Stimulated activated CD4-positive, alpha-beta T cell treated with anti-CD3 and anti-CD28 coated beads, Interleukin-15, amount 100 ng/mL, for 48 hours (primary cell): ENCODE measurements around the gene ADAT1.

ENCODE experiments used
- DNase-seq, 2 donors: peaks; one replicate each; pipeline ENCODE4 v3.0.0-alpha.2; 2020; ENCODE audit warnings: low read depth in 2 of 2

The ADAT1 gene

DNA sequence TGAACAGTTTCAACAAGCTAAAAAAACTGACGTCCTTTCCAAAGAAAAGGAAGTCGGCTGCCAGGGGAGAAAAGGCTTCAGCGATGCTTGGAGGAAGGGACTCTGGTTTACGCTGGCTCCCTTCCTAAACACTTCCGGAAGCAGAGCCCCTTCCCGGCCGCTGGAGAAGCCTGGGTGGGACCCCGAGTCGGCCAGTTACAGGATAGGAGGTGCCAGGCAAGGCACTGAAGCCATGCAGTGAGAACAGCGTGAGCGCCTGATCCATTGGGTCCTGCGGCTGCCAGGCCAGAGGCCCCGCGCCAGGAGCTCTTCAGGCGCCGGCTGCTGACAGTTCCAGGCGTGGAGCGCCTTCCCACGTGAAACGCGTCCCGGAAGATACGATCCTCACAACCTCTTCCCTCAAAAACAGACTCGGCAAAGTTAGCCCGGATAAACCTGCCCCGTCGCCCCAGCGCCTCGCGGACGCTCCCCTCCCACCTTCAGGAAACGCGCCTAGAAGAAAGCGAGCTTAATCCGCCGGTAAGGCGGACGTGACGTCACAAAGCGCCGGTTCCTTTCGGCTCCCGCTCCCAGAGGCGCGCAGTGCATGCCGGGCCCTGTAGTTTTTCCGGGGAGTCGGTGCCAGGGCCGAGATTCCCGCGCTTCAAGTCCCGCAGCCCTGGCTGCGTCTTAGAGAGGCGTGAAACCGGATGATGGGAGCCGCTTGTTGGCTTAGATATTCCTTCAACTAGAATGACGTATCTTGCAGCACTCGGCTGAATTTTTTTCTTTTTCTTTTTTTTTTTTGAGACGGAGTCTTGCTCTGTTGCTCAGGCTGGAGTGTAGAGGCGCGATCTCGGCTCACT, at the start of gene ADAT1:
Gene ADAT1, minus strand, starts transcription at position 521 of the 845 bp plus-strand sequence. CDS start 2,482 bp downstream, outside the sequence.
- peak; percentile 97 to 98 for DNase-seq

DNA sequence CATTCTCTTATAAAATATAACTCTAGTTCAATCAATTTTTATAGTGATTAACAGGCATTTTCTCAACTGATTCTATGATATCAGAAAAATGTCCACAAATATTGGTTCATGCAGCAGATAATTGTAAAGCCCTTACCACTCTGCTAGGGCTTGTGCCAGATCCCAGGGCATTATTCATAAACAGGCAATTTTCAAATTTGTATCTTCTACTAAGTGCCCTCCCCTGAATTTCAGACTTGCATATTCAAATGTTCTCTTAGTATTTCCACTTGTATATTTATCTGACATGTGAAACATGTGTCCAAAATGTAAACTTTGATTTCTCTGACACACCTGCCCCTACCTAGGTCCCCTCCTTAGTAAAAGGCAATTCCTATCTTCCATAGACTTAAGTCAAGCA, 44.4 kb upstream of the ADAT1 start:
- DNase-seq = no peak

GRCh38 chr16:75660726-75661302, 37.7 kb upstream of the ADAT1 start:
- DNase-seq = no peak

DNA sequence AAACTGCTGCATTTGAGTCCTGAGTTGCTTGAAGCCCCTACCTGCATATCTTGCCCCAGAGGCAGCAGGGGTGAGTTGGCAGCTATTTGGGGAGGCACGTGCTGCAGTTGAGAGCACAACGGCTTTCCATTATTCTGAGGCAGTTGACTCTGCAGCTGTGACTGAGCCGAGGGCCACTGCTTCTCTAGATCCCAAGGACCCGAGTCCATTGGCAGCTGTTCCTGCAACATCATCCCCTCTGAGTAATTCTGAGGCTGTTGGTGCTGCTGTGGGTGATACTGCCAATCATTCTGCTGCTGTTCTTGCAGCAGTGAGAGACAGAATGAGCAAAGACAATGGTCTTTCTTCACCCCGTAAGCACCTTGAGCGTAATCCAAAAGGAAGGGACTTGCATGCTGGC, 37.2 kb upstream of the ADAT1 start:
- DNase-seq = no peak

GRCh38 chr16:75658175-75658574, 35.1 kb upstream of the ADAT1 start:
- DNase-seq = no peak

GRCh38 chr16:75653922-75654321, 30.8 kb upstream of the ADAT1 start:
- no peak for DNase-seq

DNA sequence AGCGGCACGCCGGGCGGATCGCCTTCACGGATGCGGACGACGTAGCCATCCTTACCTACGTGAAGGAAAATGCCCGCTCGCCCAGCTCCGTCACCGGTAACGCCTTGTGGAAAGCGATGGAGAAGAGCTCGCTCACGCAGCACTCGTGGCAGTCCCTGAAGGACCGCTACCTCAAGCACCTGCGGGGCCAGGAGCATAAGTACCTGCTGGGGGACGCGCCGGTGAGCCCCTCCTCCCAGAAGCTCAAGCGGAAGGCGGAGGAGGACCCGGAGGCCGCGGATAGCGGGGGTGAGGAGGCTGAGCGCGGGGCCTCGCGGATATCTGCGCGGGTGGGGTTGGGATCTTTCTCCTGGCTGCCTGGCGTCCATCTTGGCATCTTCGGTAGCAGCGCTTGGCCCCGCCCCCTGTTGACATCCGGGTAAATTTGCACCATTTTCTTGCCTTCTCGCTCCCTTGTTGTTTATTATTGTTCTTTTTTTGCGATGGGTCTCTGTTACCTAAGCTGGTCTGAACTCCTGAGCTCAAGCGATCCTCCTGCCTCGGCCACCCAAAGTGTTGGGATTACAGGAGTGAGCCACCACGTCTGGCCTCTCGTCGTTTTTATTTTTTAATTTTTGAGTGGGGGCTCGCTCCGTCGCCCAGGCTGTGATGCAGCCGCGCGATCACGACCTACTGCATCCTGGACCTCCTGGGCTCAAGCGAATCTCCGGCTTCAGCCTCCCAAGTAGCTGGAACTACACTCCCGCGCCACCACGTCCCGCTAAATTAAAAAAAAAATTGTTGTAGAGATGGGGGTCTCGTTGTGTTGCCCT, 25.4 kb upstream of the ADAT1 start:
- DNase-seq = peak; percentile 65 to 81

DNA sequence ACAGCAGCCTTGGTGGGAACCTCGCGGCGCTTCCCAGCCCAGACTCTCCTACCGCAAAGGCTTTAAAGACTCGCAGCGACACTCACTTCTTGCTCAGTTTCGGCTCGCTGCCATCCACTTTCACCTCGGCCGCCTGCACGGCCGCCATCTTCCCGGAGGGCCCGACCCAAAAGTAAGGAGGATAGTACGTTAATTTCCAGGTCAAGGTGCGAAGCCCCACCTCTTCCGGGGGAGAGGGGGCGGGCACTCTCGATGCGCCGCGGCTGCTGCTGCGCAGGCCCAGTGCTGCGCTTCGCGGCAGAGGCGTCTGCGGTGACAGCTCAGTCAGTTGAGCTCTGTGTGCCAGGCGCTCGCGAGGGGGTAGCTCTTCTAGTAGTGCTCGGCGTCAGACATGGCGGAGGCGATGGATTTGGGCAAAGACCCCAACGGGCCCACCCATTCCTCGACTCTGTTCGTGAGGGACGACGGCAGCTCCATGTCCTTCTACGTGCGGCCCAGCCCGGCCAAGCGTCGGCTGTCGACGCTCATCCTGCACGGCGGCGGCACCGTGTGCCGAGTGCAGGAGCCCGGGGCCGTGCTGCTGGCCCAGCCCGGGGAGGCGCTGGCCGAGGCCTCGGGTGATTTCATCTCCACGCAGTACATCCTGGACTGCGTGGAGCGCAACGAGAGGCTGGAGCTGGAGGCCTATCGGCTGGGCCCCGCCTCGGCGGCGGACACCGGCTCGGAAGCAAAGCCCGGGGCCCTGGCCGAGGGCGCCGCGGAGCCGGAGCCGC, 24.6 kb upstream of the ADAT1 start, which contains the start of the genes KARS1 and TERF2IP:
Gene KARS1, minus strand, starts transcription at position 174 of the 773 bp plus-strand sequence. Its CDS starts 26 bp downstream, at position 148.
Gene TERF2IP, plus strand, starts transcription at position 282 of the 773 bp plus-strand sequence. Its CDS starts 110 bp downstream, at position 392.
- peak; percentile 87 to 91 for DNase-seq

- DNase-seq = no peak
These were observed 24.0 kb upstream of the ADAT1 start for GRCh38 chr16:75647112-75647491.

- no peak for DNase-seq
These were observed 21.3 kb upstream of the ADAT1 start for GRCh38 chr16:75644240-75645012.

GRCh38 chr16:75640598-75640997, 17.5 kb upstream of the ADAT1 start:
- DNase-seq = no peak

DNA sequence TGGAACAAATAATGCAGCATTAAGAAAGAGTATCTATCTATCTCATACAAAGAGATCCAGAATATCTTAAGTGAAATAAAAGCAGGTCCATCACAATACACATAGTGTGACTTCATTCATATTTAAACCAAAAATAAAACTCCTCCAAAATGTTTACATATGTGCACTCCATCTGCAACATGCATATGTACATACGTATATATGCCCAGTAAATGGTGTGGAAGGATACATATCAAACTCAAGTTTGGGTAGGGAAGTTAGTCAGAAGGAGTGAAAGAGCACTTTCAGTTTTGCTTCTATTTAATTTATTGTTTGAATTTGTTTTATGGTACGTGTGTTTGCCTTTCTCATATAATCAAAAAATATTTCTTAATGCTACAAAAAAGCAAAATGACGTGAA, 12.0 kb upstream of the ADAT1 start:
- no peak for DNase-seq

DNA sequence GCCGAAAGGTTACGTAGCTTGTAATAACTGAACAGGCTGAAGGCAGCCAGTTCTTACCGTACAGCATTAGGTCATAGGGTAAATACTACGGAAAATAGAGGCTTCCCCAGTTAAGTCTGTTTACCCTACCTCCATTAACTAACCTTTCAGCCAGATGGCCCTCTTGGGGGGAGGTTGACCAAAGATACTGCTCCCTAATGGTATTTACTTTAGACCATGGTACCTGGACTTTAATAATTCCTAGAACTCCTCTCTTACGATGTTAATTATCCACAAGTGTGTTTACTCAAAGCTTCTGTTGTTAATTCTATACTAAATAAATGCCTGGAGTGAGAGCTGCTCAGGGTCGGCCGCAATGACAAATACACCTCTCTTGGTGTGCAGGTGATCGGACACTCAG, 9.8 kb upstream of the ADAT1 start:
- no peak for DNase-seq

GRCh38 chr16:75630052-75630451, 7.0 kb upstream of the ADAT1 start:
- no peak for DNase-seq

DNA sequence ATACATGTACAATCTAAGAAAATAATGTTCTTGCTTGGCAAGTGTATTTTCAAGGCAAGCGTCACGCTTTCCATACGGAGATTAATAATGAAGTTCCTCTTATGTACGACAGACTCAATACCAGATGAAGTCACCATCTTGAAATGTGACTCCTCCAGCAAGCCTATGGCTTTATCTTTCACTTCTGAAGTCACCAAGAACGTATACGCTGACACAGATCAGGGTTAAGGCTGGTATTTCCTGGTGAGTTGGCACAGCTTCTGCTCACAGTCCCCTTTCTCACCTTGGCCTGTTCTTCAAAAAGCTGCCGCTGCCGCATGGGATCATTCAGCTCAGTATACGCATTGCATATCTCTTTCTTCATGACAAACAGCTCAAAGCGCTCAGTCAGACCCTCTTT, 6.1 kb upstream of the ADAT1 start:
- DNase-seq = no peak

DNA sequence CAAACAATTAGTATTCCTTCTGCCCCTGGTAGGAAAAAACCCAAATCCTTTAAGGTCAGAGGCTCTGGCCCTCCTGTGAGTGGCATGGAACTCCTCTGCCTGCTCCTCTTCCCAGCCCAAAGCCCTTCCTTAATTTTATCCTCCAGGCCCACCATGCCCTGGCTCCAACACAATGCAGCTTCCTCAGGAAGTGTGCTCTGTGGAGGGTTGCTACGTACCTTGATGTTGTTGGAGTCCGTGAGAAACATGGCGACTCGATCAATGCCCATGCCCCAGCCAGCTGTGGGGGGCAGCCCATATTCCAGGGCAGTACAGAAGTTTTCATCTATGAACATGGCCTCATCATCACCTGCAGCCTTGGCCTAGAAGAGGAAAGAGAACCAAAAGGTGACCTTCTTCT, 5.3 kb upstream of the ADAT1 start:
- DNase-seq = no peak

DNA sequence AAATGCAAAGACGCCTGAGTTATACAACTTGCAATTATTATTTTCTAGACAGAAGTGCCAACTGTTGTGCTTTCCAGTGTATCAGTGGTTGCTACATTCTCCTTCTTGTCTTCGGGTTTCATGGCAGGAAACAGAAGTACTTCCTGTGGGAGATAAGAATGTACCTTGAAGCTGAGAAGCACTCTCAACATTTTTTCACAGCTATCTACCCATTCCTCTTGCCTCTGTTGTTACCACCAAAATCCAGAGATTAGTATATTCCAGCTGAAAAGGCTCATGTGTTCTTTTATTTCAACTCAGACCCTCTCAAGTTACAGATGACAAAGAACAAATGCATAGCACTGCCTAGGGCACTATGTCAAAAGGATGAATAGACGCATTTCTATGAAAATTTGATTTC, 4.8 kb upstream of the ADAT1 start:
- no peak for DNase-seq

DNA sequence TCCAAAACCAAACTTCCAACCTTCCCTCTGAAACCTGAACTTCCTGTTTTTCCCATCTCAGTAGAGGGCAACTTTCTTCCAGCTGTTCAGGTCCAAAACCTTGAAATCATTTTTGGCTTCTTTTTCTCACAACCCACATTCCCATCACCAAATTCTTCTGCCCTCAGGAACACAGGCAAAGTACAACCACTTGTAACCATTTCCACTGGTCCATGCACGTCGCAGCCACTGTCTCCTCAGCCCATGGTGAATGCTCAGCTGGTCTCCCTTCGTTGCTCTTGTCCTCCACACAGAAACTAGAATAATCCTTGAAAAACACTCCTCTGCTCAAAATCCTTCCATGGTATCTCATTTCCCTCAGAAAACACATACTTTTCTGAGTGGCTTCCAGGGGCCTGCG, 3.7 kb upstream of the ADAT1 start:
- DNase-seq = no peak

DNA sequence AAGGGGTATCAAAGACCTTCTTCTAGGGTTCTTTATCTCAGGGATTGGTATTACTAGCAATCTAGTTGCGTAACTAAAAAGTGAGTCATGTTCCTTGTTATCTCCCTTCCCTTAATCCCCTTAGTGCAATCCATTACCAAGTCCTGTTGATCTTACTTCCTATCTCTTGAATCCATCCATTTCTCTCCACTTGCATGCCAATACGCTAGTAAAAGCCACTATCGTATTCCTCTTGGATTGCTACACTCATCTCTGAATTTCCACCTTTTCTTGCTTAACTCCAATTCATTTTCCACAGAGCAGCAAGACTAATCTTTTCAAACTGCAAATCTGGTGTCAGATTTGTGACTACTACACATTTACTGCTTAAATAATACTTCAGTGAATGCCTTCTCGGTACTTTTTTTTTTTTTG, 1.8 kb upstream of the ADAT1 start:
- DNase-seq = no peak

DNA sequence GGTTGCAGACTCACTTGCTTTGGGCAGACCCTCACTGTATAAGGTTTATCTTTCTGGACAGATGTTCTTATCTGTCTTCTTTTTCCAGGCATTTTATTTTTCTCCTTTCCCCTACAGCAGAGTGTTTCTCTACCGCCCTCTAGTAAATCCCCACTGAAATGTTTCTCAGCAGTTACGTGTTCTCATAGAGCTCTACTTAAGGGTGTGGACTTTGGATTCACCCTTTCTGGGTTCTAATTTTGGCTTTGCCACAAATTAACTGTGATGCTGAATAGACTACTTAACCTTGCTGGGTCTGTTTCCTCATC, 2.0 kb downstream of the ADAT1 start:
- DNase-seq = no peak
